CD8-positive, alpha-beta memory T cell (primary cell): ENCODE results near the gene MTX2. TPM values are rescaled to one million over a fixed set of nuclear protein-coding genes. Genes with fewer than 3 reads are reported as not detected.

Experiments used
- CTCF ChIA-PET: fragments of 350-600 bp; sonication (Branson Sonifier 250); formaldehyde crosslinking; loops from one replicate; lab custom pipeline; 2021; ENCODE audit warnings: antibody characterized with exemption; lab: Charles Lee
- POLR2A ChIA-PET: fragments of 350-600 bp; sonication (Branson Sonifier 250); formaldehyde crosslinking; loops from one replicate; lab custom pipeline; 2021; ENCODE audit warnings: antibody characterized with exemption; lab: Charles Lee
- DNase-seq, 5 donors: peaks; one replicate each; pipeline versions ENCODE4 v3.0.0 to v3.0.0-alpha.2; 2020 to 2022; ENCODE audit warnings: mixed read lengths in 1 of 5
- H3K27ac ChIP-seq: one replicate; pipeline ENCODE4 v1.7.0; 2013; ENCODE audit warnings: low read depth, mild to moderate bottlenecking, low read length, moderate library complexity
- H3K27me3 ChIP-seq: 2 replicates; pipeline ENCODE4 v1.7.0; 2013; ENCODE audit warnings: low read length, mild to moderate bottlenecking; ENCODE audit not compliant: insufficient read depth, poor library complexity, severe bottlenecking
- H3K36me3 ChIP-seq: 2 replicates; pipeline ENCODE4 v1.7.0; 2013; ENCODE audit warnings: mild to moderate bottlenecking, low read length, moderate library complexity; ENCODE audit not compliant: insufficient read depth
- H3K4me1 ChIP-seq: 2 replicates; pipeline ENCODE4 v1.7.0; 2013; ENCODE audit warnings: mild to moderate bottlenecking, low read length, moderate library complexity; ENCODE audit not compliant: insufficient read depth
- H3K4me3 ChIP-seq: 2 replicates; pipeline ENCODE4 v1.7.0; 2013; ENCODE audit warnings: mild to moderate bottlenecking, low read length
- H3K9me3 ChIP-seq: 2 replicates; pipeline ENCODE4 v1.7.0; 2013; ENCODE audit warnings: mild to moderate bottlenecking, low read length
- H3K27ac Mint-ChIP-seq, 8 donors: one replicate each; pipeline ENCODE4 v1.8.0; 2020 to 2021; ENCODE audit warnings: mixed read lengths in 8 of 8, mild to moderate bottlenecking in 6 of 8, inconsistent platforms in 3 of 8, moderate library complexity in 3 of 8
- H3K27me3 Mint-ChIP-seq, 2 donors: one replicate each; pipeline ENCODE4 v1.8.0; 2020 to 2021; ENCODE audit warnings: mixed read lengths in 2 of 2, mild to moderate bottlenecking in 1 of 2, moderate library complexity in 1 of 2
- H3K36me3 Mint-ChIP-seq, 3 donors: one replicate each; pipeline ENCODE4 v1.8.0; 2020 to 2021; ENCODE audit warnings: mixed read lengths in 3 of 3, inconsistent platforms in 1 of 3, mild to moderate bottlenecking in 1 of 3
- H3K4me1 Mint-ChIP-seq, 3 donors: one replicate each; pipeline ENCODE4 v1.8.0; 2020 to 2021; ENCODE audit warnings: mixed read lengths in 3 of 3, inconsistent platforms in 1 of 3, mild to moderate bottlenecking in 1 of 3
- H3K4me3 Mint-ChIP-seq, 7 donors: one replicate each; pipeline ENCODE4 v1.8.0; 2020 to 2021; ENCODE audit warnings: mixed read lengths in 7 of 7, mild to moderate bottlenecking in 6 of 7, moderate library complexity in 4 of 7, inconsistent platforms in 2 of 7
- H3K9me3 Mint-ChIP-seq, 5 donors: one replicate each; pipeline ENCODE4 v1.8.0; 2020 to 2022; ENCODE audit warnings: mixed read lengths in 5 of 5, mild to moderate bottlenecking in 3 of 5, moderate library complexity in 2 of 5, inconsistent platforms in 1 of 5
- polyA plus RNA-seq: library from polyadenylated mRNA; unstranded; fragments of 300-500 nt; fragmentation: Illumina TruSeq; gene quantifications from one replicate; pipeline ENCODE4 v1.2.3, GENCODE V29; 2021
- total RNA-seq, 2 experiments: library from RNA; stranded (reverse); gene quantifications; one replicate each; pipeline ENCODE4 v1.2.3, GENCODE V29; 2021

MTX2 gene
- total and polyA plus RNA-seq, 3 experiments from 2014 or later, result 21.6 to 28.9 (median 26.3) TPM

DNA sequence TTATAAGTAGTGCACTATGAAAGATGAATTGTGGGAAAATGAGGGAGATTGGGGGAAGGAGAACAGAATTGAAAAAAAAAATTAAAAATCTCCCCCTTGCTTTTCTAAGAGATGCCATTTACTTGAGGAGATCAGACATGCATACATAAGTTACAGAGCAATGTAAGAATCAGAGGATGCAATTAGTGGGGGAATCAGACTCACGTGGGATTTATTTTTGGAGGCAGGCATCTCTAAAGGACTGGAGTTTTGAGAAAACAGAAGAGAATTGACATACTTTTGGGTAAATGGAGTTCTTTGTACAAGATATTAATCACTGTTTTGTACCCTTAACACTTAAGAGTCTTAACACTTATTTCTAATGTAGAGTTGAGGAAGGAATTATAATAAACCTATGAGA is 52.7 kb downstream of the MTX2 start:
- H3K9me3 ChIP-seq, result no peaks in the 10 kb centered on the region
- H3K9me3 Mint-ChIP-seq, result no peaks in the 10 kb centered on the region
- H3K36me3 ChIP-seq, result no peaks in the 10 kb centered on the region
- peaks cover 0 to 9% (median 3%) of the 10 kb centered on the region in 3 donors for H3K4me1 Mint-ChIP-seq
- ChIA-PET POLR2A (no interaction called here), CTCF (no interaction called here)
- H3K27ac Mint-ChIP-seq, result no peak overlapping the region
- no peak overlapping the region for H3K27ac ChIP-seq
- no peaks in the 10 kb centered on the region for H3K27me3 Mint-ChIP-seq
- H3K4me3 Mint-ChIP-seq, result no peak overlapping the region
- no peaks in the 10 kb centered on the region for H3K4me1 ChIP-seq
- peaks cover 0 to 12% (median 8%) of the 10 kb centered on the region in 3 donors for H3K36me3 Mint-ChIP-seq
- no peak for DNase-seq
- H3K27me3 ChIP-seq, result no peaks in the 10 kb centered on the region
- H3K4me3 ChIP-seq, result no peak overlapping the region

DNA sequence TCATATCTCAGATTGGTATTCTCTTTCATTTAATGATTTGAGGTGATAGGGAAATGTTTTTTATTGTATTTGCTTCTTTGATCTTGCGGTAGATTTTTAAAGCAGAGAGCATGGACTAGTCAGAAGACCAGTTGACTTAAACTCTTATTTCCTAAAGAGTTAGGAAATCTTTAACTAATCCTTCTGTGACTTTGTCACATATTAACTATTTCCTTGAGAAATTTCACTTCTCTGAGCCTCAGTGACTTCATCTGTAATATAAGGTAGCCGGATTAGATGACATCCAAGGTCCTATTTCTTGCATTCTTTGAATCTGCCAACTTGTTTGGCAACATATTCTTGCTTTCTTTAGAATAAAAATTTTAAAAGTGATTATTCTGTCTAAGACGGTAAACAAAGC is 55.6 kb downstream of the MTX2 start:
- Histone ChIP-seq H3K27ac (no peak overlapping the region), H3K36me3 (no peaks in the 10 kb centered on the region), H3K9me3 (no peaks in the 10 kb centered on the region), H3K4me3 (no peak overlapping the region), H3K4me1 (no peaks in the 10 kb centered on the region), H3K27me3 (no peaks in the 10 kb centered on the region)
- ChIA-PET POLR2A (no interaction called here), CTCF (no interaction called here)
- DNase-seq, result no peak
- Mint-ChIP-seq H3K27ac (no peak overlapping the region), H3K36me3 (peaks cover 6 to 20% (median 7%) of the 10 kb centered on the region in 3 donors), H3K9me3 (no peaks in the 10 kb centered on the region), H3K27me3 (no peaks in the 10 kb centered on the region), H3K4me1 (peaks cover 0 to 9% (median 0%) of the 10 kb centered on the region in 3 donors), H3K4me3 (no peak overlapping the region)

DNA sequence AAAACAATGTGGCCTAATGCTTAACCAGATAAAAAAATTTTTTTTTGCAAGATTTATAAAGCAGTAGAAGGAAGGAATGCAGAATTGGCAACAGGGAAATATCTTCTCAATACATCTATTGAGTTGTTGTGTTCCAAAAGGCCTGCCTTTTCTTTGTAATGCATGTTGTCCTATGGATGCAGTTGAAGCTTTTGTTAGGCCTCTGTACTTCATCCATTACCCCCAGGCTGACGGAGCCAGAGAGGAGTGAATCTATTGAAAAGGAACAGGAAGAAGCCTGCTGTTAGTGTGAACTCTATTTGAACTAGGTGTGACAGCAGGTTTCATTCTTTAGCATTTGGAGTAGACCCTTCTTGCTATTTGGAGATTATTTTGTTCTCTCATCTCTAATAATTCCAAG is 56.5 kb downstream of the MTX2 start:
- no peak overlapping the region for H3K27ac Mint-ChIP-seq

DNA sequence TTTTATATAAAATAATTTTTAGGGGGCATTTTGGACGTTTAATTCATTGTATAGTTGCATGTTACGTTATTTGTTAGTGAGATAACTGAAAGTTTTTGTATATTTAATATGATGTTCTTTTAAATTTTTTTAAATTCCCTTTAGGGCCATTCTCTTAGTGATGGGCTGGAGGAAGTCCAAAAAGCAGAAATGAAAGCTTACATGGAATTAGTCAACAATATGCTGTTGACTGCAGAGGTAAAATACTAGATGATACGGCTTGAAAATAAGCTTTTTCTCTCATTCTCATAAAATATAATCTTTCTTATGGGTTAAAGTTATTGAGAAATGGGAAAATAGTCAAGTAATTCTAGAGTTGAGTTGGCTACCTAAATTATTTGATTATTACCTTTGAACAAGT is 58.9 kb downstream of the MTX2 start:
- peaks cover 6 to 27% (median 7%) of the 10 kb centered on the region in 3 donors for H3K36me3 Mint-ChIP-seq
- H3K27ac Mint-ChIP-seq, result no peak overlapping the region
- no peaks in the 10 kb centered on the region for H3K36me3 ChIP-seq
- DNase-seq, result no peak
- no peaks in the 10 kb centered on the region for H3K27me3 Mint-ChIP-seq
- no peak overlapping the region for H3K4me3 Mint-ChIP-seq
- no peaks in the 10 kb centered on the region for H3K9me3 Mint-ChIP-seq
- no peaks in the 10 kb centered on the region for H3K9me3 ChIP-seq
- H3K4me1 Mint-ChIP-seq, result peaks cover 0 to 5% (median 0%) of the 10 kb centered on the region in 3 donors
- no peak overlapping the region for H3K27ac ChIP-seq
- no peaks in the 10 kb centered on the region for H3K4me1 ChIP-seq
- ChIA-PET POLR2A (no interaction called here), CTCF (no interaction called here)
- H3K27me3 ChIP-seq, result no peaks in the 10 kb centered on the region
- no peak overlapping the region for H3K4me3 ChIP-seq

More for the DNA sequence above, 56.5 kb downstream of the MTX2 start:
- no peaks in the 10 kb centered on the region for H3K27me3 Mint-ChIP-seq
- no peak for DNase-seq
- Histone ChIP-seq H3K27me3 (no peaks in the 10 kb centered on the region), H3K4me1 (no peaks in the 10 kb centered on the region), H3K4me3 (no peak overlapping the region), H3K36me3 (no peaks in the 10 kb centered on the region), H3K9me3 (no peaks in the 10 kb centered on the region), H3K27ac (no peak overlapping the region)
- no peaks in the 10 kb centered on the region for H3K9me3 Mint-ChIP-seq
- CTCF ChIA-PET, result no interaction called here
- POLR2A ChIA-PET, result no interaction called here
- no peak overlapping the region for H3K4me3 Mint-ChIP-seq
- peaks cover 5 to 21% (median 7%) of the 10 kb centered on the region in 3 donors for H3K36me3 Mint-ChIP-seq
- H3K4me1 Mint-ChIP-seq, result peaks cover 0 to 9% (median 0%) of the 10 kb centered on the region in 3 donors

DNA sequence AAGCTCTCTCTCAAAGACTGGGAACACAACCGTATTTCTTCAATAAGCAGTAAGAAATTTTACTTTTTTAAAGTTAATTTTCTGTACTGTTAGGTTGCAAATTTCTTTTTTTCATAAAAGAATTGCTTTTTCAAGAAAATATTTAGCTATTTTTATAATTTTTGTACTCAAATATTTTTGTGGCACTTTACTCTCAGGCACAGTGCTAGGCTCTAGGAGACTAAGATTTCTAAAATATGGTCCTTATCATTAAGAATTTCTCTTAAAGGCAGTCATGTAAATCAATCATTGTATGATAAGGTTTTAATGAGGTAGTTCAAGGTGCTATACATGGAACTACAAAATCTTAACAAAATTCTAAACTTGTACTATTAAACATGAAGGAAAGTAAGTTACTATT is 61.4 kb downstream of the MTX2 start:
- Mint-ChIP-seq H3K27me3 (no peaks in the 10 kb centered on the region), H3K9me3 (no peaks in the 10 kb centered on the region)

DNA sequence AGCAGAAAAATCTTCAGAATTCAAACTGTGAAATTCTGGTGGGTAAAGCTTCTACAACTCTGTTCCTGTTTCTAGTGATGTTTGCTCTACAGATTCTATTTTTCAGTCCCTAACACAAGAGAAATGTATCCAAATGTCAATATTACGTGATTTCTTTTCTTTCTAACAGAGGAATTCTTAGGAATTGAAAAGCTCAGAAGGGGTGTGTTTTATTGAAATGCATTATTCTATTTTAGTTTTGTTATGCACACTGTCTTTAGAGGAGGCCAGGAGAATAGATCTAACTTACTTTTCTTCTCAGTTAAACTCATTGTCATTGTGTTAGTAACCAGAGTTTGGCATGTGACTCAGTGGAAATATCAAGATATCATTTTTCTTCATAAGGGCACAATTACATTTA is 62.4 kb downstream of the MTX2 start:
- ChIA-PET CTCF (no interaction called here), POLR2A (no interaction called here)
- no peak overlapping the region for H3K27ac ChIP-seq
- no peak for DNase-seq
- no peaks in the 10 kb centered on the region for H3K27me3 ChIP-seq
- no peaks in the 10 kb centered on the region for H3K9me3 ChIP-seq
- H3K36me3 ChIP-seq, result no peaks in the 10 kb centered on the region
- Mint-ChIP-seq H3K4me3 (no peak overlapping the region), H3K4me1 (no peaks in the 10 kb centered on the region), H3K27ac (no peak overlapping the region), H3K36me3 (peaks cover 7 to 25% (median 12%) of the 10 kb centered on the region in 3 donors), H3K27me3 (no peaks in the 10 kb centered on the region), H3K9me3 (no peaks in the 10 kb centered on the region)
- no peaks in the 10 kb centered on the region for H3K4me1 ChIP-seq
- no peak overlapping the region for H3K4me3 ChIP-seq

More for the DNA sequence above, 61.4 kb downstream of the MTX2 start:
- no peak overlapping the region for H3K27ac ChIP-seq
- H3K4me3 Mint-ChIP-seq, result no peak overlapping the region
- H3K36me3 ChIP-seq, result no peaks in the 10 kb centered on the region
- no peak for DNase-seq
- no peaks in the 10 kb centered on the region for H3K9me3 ChIP-seq
- POLR2A ChIA-PET, result no interaction called here
- H3K27me3 ChIP-seq, result no peaks in the 10 kb centered on the region
- no peaks in the 10 kb centered on the region for H3K4me1 ChIP-seq
- peaks cover 0 to 1% (median 0%) of the 10 kb centered on the region in 3 donors for H3K4me1 Mint-ChIP-seq
- peaks cover 7 to 25% (median 11%) of the 10 kb centered on the region in 3 donors for H3K36me3 Mint-ChIP-seq
- H3K4me3 ChIP-seq, result no peak overlapping the region
- no peak overlapping the region for H3K27ac Mint-ChIP-seq
- CTCF ChIA-PET, result interaction anchor here (0.7 kb wide), 1 partner anchor 9 kb away, joined by 3 read pairs; no protein-coding TSS in a partner anchor

DNA sequence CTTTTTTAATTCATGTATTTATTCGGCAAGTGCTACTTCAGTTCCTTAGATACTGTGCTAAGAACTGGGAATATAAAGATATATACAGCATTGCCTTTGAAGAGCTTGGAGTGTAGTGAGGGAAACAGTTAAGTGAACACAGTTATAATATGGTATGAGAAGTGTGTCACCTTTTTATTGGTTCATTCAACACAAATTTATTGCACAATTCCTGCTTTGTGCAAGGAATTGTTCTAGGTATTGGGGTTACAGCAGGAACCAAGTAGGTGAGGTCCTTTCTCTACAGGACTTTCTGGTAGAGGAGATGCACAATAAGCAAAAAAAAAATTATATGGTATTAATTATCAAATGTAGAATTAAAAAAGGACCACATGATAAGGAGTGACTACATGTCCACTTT is 65.5 kb downstream of the MTX2 start:
- no peaks in the 10 kb centered on the region for H3K9me3 Mint-ChIP-seq
- H3K9me3 ChIP-seq, result no peaks in the 10 kb centered on the region
- no peaks in the 10 kb centered on the region for H3K27me3 ChIP-seq
- H3K27ac ChIP-seq, result no peak overlapping the region
- no peak overlapping the region for H3K27ac Mint-ChIP-seq
- no peak overlapping the region for H3K4me3 ChIP-seq
- peaks cover 9 to 28% (median 21%) of the 10 kb centered on the region in 3 donors for H3K36me3 Mint-ChIP-seq
- ChIA-PET POLR2A (no interaction called here), CTCF (no interaction called here)
- no peaks in the 10 kb centered on the region for H3K4me1 Mint-ChIP-seq
- DNase-seq, result no peak
- H3K4me1 ChIP-seq, result no peaks in the 10 kb centered on the region
- no peaks in the 10 kb centered on the region for H3K27me3 Mint-ChIP-seq
- no peaks in the 10 kb centered on the region for H3K36me3 ChIP-seq
- no peak overlapping the region for H3K4me3 Mint-ChIP-seq

DNA sequence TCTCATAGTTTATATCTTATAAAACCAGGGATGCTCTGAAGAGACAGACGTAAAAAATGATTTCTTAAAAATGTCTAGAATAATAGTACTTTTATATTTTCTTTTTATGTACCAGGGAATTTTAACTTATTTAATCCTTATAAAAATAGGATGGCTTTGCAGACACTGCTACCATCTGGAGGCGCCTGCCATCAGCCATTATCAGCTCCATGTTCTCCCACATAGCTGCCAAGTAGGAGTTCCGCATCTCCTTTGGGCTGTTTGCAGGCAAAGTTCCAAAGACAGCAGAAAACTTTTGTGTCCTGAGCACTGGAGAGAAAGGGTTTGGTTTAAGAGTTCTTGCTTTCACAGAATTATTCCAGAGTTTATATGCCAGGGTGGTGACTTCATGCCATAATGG is 69.2 kb downstream of the MTX2 start:
- Histone ChIP-seq H3K4me1 (no peaks in the 10 kb centered on the region), H3K36me3 (no peaks in the 10 kb centered on the region), H3K27me3 (no peaks in the 10 kb centered on the region), H3K9me3 (no peaks in the 10 kb centered on the region), H3K27ac (no peak overlapping the region), H3K4me3 (no peak overlapping the region)
- no peaks in the 10 kb centered on the region for H3K4me1 Mint-ChIP-seq
- H3K36me3 Mint-ChIP-seq, result peaks cover 7 to 17% (median 16%) of the 10 kb centered on the region in 3 donors
- H3K4me3 Mint-ChIP-seq, result no peak overlapping the region
- CTCF ChIA-PET, result no interaction called here
- DNase-seq, result no peak
- no peaks in the 10 kb centered on the region for H3K27me3 Mint-ChIP-seq
- POLR2A ChIA-PET, result no interaction called here
- no peaks in the 10 kb centered on the region for H3K9me3 Mint-ChIP-seq
- no peak overlapping the region for H3K27ac Mint-ChIP-seq
